Cardiac fibroblast (primary cell): ENCODE results near the gene PDZD7.
A peak's percentile ranks its signal among the peaks of the same experiment; 100 is the strongest.

Source experiments
- DNase-seq, 2 donors: peaks; one replicate each; pipeline versions ENCODE4 v3.0.0 to v3.0.0-alpha.2; 2010; ENCODE audit warnings: low read depth in 2 of 2
- H3K4me3 ChIP-seq, 2 donors: replicated peaks in 1 of 2; 1 replicate in 1 of 2; 2 replicates in 1 of 2; pipeline ENCODE4 v1.5.1; 2011; ENCODE audit warnings: low read depth in 2 of 2, low read length in 2 of 2, mild to moderate bottlenecking in 2 of 2, moderate library complexity in 1 of 2
- CTCF ChIP-seq: IDR thresholded peaks from one replicate; pipeline ENCODE4 v1.5.1; 2011; ENCODE audit warnings: low read depth, mild to moderate bottlenecking, low read length, inconsistent platforms

Gene PDZD7

GRCh38 chr10:101005869-101006567 lies 24.9 kb downstream of the PDZD7 start:
- H3K4me3 ChIP-seq: no peak overlapping the region
- no peak for TF ChIP-seq CTCF
- DNase-seq: no peak

GRCh38 chr10:101005361-101005760 lies 25.6 kb downstream of the PDZD7 start:
- H3K4me3 ChIP-seq: no peak overlapping the region
- TF ChIP-seq CTCF: no peak
- no peak for DNase-seq

- DNase-seq: no peak
- H3K4me3 ChIP-seq: no peak overlapping the region
- no peak for TF ChIP-seq CTCF
These were observed 27.2 kb downstream of the PDZD7 start for GRCh38 chr10:101003639-101004206.

- no peak overlapping the region for H3K4me3 ChIP-seq
- no peak for TF ChIP-seq CTCF
- no peak for DNase-seq
These were observed 28.5 kb downstream of the PDZD7 start for GRCh38 chr10:101002456-101002855.

GRCh38 chr10:101001659-101002035 lies 29.3 kb downstream of the PDZD7 start:
- no peak for DNase-seq
- peak overlapping the region; percentile 79 to 82 for H3K4me3 ChIP-seq

GRCh38 chr10:101000915-101001658 lies 29.8 kb downstream of the PDZD7 start:
- peak overlapping the region; percentile 79 to 82 for H3K4me3 ChIP-seq
- no peak for TF ChIP-seq CTCF
- DNase-seq: peak; percentile 94 to 95

More at GRCh38 chr10:101001659-101002035, 29.3 kb downstream of the PDZD7 start:
- no peak for TF ChIP-seq CTCF
